HG02870 (cell line): ENCODE data around the gene MYH15.

Source experiments
- ATAC-seq: cut with Tn5 transposase; IDR thresholded peaks from one replicate; pipeline ENCODE4 v1.9.1; 2021; ENCODE audit warnings: mild to moderate bottlenecking, moderate library complexity; ENCODE audit not compliant: unreplicated experiment

Gene MYH15

GRCh38 chr3:108343491-108343890 lies 166.9 kb downstream of the MYH15 start:
- no peak for ATAC-seq

- ATAC-seq = peak; percentile 85
Observed at GRCh38 chr3:108342837-108343486, 167.4 kb downstream of the MYH15 start.

GRCh38 chr3:108341911-108342310 lies 168.5 kb downstream of the MYH15 start:
- ATAC-seq = no peak

- ATAC-seq = no peak
Observed at GRCh38 chr3:108338901-108339545, 171.4 kb downstream of the MYH15 start.

- no peak for ATAC-seq
Observed at GRCh38 chr3:108334701-108335100, 175.7 kb downstream of the MYH15 start.

- no peak for ATAC-seq
Observed at GRCh38 chr3:108333961-108334360, 176.4 kb downstream of the MYH15 start.

GRCh38 chr3:108331792-108332191 lies 178.6 kb downstream of the MYH15 start:
- no peak for ATAC-seq
